ENCODE data around the gene CFAP47. TPM values are rescaled to one million over a fixed set of nuclear protein-coding genes. Genes with fewer than 3 reads are reported as not detected.

The CFAP47 gene
- total RNA-seq, 1 experiment from 2014 or later: 0.05 TPM

- intact Hi-C loops (cut with micrococcal nuclease; ENCODE audit: unreplicated experiment) (no loop called here), in situ Hi-C loops (cut with HindIII; ENCODE audit: low pct_unique_long_range_greater_than_20kb, low sequenced_read_pairs) (no loop called here)
- no peak overlapping the region for H3K4me3 ChIP-seq (ENCODE audit: low read depth in 2 of 2, low read length in 2 of 2)
- H3K9me3 ChIP-seq (ENCODE audit: control insufficient read depth, insufficient read depth, low read depth, low read length): no peaks in the 10 kb centered on the region
- BruUV-seq (replicated peaks): no TSS peak
- CTCF ChIA-PET: no interaction called here
- no peaks in the 10 kb centered on the region for H3K36me3 ChIP-seq (ENCODE audit: control insufficient read depth, insufficient read depth, low read length)
- H3K27me3 ChIP-seq (ENCODE audit: control insufficient read depth, insufficient read depth, low read length): no peaks in the 10 kb centered on the region
- no peak overlapping the region for H3K27ac ChIP-seq (ENCODE audit: low read length)
- DNase-seq (ENCODE audit: low read depth, low spot score) (no peak), ATAC-seq (no peak)
- no peaks in the 10 kb centered on the region for H3K4me1 ChIP-seq (ENCODE audit: control insufficient read depth, insufficient read depth, low read length)
- TF ChIP-seq REST (IDR thresholded peaks at IDR 0.05; ENCODE audit: insufficient read depth in 1 of 2, low read depth in 2 of 2, low read length in 1 of 2) (no peak), SIN3A (IDR thresholded peaks at IDR 0.05; ENCODE audit: borderline replicate concordance, insufficient read depth, low read depth, low read length) (no peak)
- POLR2A ChIA-PET: no interaction called here
These were observed 196.7 kb downstream of the CFAP47 start for GRCh38 chrX:36116222-36116621.

- H3K36me3 ChIP-seq (ENCODE audit: control insufficient read depth, insufficient read depth, low read length): no peaks in the 10 kb centered on the region
- no peaks in the 10 kb centered on the region for H3K9me3 ChIP-seq (ENCODE audit: control insufficient read depth, insufficient read depth, low read depth, low read length)
- intact Hi-C loops (cut with micrococcal nuclease; ENCODE audit: unreplicated experiment): no loop called here
- no peak overlapping the region for H3K27ac ChIP-seq (ENCODE audit: low read length)
- no peaks in the 10 kb centered on the region for H3K27me3 ChIP-seq (ENCODE audit: control insufficient read depth, insufficient read depth, low read length)
- no peaks in the 10 kb centered on the region for H3K4me1 ChIP-seq (ENCODE audit: control insufficient read depth, insufficient read depth, low read length)
- CTCF ChIA-PET: no interaction called here
- DNase-seq (ENCODE audit: low read depth, low spot score) (no peak), ATAC-seq (no peak)
- no TSS peak for BruUV-seq (replicated peaks)
- TF ChIP-seq POLR2AphosphoS5 (IDR thresholded peaks at IDR 0.05; ENCODE audit: low read depth, low read length) (no peak), CTCF (IDR thresholded peaks at IDR 0.05) (no peak), SIN3A (IDR thresholded peaks at IDR 0.05; ENCODE audit: borderline replicate concordance, insufficient read depth, low read depth, low read length) (no peak), REST (IDR thresholded peaks at IDR 0.05; ENCODE audit: insufficient read depth in 1 of 2, low read depth in 2 of 2, low read length in 1 of 2) (no peak), TCF7L2 (IDR thresholded peaks at IDR 0.05; ENCODE audit: low read depth, low read length) (no peak)
- in situ Hi-C loops (cut with HindIII; ENCODE audit: low pct_unique_long_range_greater_than_20kb, low sequenced_read_pairs): no loop called here
- H3K4me3 ChIP-seq (ENCODE audit: low read depth in 2 of 2, low read length in 2 of 2): no peak overlapping the region
- POLR2A ChIA-PET: no interaction called here
These were observed 239.7 kb downstream of the CFAP47 start for GRCh38 chrX:36159254-36159653.

Data from Panc1 (cell line).